Kidney glomerular epithelial cell (primary cell): ENCODE data around the gene PTPRO.

Source experiments
- DNase-seq: peaks from one replicate; lab custom pipeline; 2025; lab: John Stamatoyannopoulos, UW

Gene PTPRO

DNA sequence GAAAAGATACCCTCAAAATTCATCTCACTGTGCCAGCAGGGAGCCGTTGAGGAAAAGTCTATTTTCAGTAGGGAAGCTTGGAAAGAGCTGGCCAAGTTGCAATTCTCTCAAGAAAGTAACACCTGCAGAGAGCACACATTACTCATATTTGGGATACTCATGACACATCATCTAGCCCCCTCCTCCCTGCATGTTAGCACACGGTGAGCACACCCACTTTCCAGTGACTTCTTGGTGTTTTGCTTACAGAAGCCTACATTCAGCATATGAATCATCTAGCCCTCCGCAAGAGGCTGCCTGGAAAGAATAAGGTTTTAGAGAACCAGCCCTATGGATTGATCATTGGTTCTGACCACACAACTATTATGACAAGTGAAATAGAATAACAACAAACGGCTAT is 124.5 kb downstream of the PTPRO start:
- peak; percentile 56 for DNase-seq

DNA sequence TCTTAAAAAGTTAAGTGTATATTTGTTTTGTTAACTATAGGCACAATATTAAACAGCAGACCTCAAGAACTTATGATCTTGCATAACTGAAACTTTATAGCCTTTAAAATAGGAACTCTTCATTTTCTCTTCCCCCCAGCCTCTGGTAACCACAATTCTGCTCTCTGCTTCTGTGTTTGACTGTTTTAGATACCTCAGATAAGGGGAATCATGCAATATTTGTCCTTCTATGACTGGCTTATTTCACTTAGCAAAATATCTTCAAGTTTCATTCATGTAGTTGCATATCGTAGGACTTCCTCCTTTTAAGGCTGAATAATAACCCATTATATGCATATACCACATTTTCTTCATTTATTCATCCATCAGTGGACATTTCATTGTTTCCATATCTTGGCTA is 131.3 kb downstream of the PTPRO start:
- DNase-seq, result no peak

DNA sequence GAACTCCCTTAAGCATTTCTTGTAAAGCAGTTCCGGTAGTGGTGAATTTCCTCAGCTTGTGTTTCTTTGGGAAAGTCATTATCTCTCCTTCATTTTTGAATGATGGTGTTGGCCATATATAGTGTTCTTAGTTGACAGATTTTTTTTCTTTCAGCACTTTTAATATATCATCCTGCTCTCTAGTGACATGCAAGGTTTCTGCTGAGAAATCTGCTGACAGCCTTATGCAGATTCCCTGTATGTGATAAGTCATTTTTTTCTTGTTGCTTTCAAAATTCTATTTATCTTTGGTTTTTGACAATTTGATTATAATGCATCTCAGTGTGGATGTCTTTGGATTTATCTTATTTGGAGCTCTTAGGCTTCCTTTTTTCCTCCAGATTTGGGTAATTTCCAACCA is 135.7 kb downstream of the PTPRO start:
- DNase-seq, result no peak

- DNase-seq, result no peak
Measured at GRCh38 chr12:15468911-15469310, 146.6 kb downstream of the PTPRO start.

GRCh38 chr12:15469356-15469755 is 147.0 kb downstream of the PTPRO start:
- no peak for DNase-seq

DNA sequence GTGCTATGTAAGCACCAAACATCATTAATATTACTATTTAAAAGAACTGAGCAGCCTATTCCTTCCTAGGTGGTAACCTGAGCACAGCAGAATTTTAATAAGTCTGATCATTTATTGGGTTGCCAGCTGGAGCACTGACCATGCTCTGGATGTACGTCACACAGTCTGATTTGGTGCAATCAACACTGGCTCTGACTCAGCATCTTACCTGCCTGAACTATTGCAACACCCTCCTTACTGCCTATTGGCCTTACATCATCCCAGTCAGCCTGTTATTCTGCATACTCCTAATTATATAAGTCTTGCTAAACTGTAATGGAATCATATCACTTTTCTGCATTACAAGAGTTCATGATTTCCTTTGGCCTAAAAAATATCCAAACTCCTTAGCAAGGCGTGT is 149.7 kb downstream of the PTPRO start:
- DNase-seq, result no peak

DNA sequence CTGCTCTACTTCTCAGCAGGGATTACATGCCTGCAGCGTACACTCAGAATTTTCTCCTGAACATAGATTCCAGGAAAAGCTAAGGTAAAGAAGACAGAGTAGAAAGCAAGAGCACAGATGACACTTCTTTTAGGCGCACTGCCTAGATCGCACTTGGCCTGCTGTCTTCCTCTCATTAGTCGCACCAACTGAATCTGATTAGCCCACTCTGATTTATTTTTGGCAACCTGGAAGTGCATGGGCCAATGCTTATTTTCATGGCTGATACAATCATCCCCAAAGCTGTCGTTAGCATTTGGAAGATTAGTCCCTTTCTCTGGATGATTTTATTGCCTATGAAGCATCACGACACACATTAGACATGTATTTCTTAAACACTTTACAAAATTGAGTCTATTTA is 152.5 kb downstream of the PTPRO start:
- no peak for DNase-seq

- DNase-seq, result no peak
Measured at GRCh38 chr12:15477761-15478160, 155.5 kb downstream of the PTPRO start.

DNA sequence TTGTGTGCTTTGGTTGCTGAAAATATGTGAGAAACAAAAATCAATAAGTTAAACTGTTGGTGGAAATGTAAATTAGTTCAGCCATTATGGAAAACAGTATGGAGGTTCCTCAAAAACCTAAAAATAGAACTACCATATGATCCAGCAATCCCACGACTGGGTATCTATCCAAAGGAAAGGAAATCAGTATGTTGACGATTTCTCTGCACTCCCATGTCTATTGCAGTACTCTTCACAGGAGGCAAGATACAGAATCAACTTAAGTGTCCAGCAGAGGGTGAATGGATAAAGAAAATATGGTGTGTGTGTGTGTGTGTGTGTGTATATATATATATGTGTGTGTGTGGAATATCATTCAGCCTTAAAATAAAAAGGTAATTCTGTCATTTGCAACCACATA is 159.5 kb downstream of the PTPRO start:
- no peak for DNase-seq

DNA sequence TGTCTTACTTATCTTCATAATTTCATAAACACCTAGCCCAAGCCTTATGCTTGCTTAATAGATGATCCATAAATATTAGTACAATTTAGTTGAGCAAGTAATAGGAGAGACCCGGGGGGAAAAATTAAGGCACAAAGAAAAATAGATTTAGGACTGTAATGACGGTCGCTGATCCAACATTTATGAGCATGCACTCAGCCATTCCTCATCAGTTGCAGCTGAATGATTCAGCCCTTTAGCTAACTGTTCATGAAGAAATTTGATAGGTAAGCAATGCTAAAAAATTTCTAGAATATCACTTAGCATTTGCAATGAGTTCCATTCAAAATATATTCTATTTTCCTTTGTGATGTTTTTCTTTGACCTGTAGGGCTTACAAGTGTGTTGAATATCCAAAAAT is 163.2 kb downstream of the PTPRO start:
- no peak for DNase-seq

DNA sequence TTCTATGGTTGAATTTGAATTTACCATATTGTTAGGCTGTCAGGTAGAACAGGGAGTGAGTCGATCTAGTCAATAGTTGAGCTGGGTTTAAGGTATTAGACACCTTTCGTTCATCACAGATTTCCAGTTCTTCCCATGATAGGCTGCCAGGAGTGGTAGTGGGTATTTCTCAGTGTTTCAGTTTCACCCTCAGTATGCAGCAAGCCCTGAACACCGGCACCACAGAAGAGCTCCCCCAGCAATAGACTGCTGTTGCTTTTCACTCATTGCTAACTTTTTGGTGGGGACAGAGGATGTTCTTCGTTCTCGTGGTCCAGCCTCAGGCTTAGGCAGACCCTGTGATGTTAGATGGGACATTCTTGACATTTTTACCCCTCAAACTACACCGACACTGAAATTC is 164.6 kb downstream of the PTPRO start:
- no peak for DNase-seq

GRCh38 chr12:15488481-15488880 is 166.2 kb downstream of the PTPRO start:
- no peak for DNase-seq

- DNase-seq, result no peak
Measured at GRCh38 chr12:15494329-15495046, 172.2 kb downstream of the PTPRO start.

DNA sequence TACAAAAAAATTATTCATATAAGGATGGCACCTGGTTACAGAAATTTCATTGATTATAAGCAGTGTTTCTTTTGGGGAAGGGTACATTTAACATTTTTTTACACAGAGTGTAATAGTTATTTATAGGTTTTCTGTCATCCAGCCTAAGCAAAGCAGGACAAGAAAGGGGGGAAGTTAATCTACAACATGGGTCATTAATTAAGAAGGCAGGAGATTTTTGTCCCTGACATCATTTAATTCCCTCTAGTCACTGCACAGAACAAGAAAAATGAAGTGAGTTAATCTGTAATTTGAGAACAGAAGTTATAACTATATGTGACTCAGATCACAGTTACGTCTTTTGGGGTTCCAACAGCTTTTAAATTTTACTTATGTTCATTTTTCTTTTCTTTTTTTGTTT is 173.4 kb downstream of the PTPRO start:
- DNase-seq, result peak; percentile 58

GRCh38 chr12:15496738-15497137 is 174.4 kb downstream of the PTPRO start:
- DNase-seq, result no peak

- peak; percentile 42 for DNase-seq
Measured at GRCh38 chr12:15497671-15498292, 175.5 kb downstream of the PTPRO start.

- no peak for DNase-seq
Measured at GRCh38 chr12:15502211-15502610, 179.9 kb downstream of the PTPRO start.

GRCh38 chr12:15505616-15506015 is 183.3 kb downstream of the PTPRO start:
- DNase-seq, result no peak

GRCh38 chr12:15515010-15515409 is 192.7 kb downstream of the PTPRO start:
- DNase-seq, result no peak

DNA sequence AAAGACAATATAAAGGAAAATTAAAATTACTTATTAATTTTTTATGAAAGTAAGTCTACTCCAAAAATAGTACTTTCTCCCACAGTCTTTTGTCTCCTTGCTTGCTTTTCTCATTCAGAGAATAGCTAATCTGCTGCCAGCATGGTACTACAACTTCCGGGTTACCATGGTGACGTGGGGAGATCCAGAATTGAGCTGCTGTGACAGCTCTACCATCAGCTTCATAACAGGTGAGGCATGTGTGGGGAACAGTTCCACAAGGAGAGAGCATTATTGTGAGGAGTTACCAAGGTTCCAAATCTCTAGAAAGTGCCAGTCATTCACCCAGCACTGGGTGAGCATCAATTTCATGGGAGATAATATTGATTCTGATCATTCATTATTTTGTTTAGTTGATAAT is 197.8 kb downstream of the PTPRO start:
- DNase-seq, result no peak

- DNase-seq, result no peak
Measured at GRCh38 chr12:15520844-15521243, 198.5 kb downstream of the PTPRO start.

- DNase-seq, result peak; percentile 66
Measured at GRCh38 chr12:15522574-15523187, 200.4 kb downstream of the PTPRO start.

DNA sequence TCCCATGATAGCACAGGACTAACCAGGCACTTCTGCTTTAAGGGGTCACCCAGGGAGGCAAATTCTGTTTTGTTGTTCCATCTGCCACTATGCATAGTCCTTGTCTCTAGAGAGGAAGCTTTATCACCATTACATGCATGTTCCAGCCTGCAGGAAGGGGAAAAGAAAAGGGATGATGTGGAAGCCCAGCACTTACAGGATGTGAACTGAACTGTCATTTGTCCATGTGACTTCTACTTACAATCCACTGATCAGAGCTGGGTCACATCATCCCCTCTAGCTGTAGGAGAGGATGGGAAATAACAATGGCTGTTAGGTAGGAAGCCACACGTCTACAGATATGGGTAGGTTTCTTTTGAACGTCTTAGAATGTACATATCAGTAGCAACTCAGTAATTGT is 203.1 kb downstream of the PTPRO start:
- DNase-seq, result no peak

DNA sequence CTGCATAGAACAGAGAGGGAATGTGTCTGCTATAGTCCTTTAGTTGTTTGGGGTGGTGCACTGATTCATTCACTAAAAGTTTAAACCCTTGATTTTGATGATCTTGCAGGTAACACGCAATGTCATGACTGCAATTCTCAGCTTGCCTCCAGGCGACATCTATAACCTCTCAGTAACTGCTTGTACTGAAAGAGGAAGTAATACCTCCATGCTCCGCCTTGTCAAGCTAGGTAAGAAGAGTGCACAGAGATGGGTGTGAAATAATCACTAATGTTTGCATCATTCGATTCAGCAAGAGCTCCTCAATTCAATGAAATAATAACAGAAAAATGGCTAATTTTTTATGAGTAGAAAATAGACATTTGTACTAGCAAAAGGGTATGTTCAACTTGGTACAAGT is 203.7 kb downstream of the PTPRO start:
- no peak for DNase-seq
